ENCODE measurements around the gene JARID2. TPM values are rescaled to one million over a fixed set of nuclear protein-coding genes. Genes with fewer than 3 reads are reported as not detected.

Gene JARID2
- total RNA-seq, 1 experiment from 2014 or later, result 23.6 TPM

DNA sequence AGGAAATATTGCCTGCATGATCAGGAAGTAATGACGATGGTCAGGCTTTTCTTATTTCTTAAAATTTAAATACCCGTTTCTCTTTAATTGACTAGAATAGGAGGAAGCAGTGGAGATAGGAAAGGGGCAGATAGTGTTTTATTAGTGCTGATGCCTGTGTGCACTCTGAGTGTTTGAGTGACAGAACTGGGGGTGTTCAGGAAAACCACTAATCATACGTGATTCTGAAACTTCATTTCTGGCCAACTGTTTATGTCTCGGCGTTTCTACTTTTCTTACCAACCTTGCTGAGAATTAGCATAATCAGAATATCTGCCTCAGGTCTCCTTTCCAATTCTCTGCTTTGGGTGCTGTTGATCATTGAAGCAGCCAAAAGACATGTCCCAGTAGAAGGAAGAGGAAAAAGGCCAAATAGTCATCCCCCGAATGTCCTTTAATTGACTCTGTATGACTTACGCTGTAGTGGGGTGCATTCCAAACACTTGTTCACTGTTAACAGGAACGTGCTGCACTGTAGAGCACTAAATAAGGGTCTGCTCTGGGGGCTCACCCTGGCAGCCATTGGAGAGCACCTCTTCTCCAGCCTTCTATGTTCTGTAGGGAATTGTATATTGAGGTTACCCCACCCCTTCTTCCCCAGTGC, 152.9 kb downstream of the JARID2 start:
- no peak overlapping the region for H2AFZ ChIP-seq (ENCODE audit: low read depth, low read length, poor library complexity, severe bottlenecking)

More for the DNA sequence above, 152.9 kb downstream of the JARID2 start:
- no TSS peak for BruUV-seq (replicated peaks)
- no peak for TF ChIP-seq SIN3A (IDR thresholded peaks at IDR 0.05; ENCODE audit: low read depth)
- no peak for TF ChIP-seq POLR2A (IDR thresholded peaks at IDR 0.05; ENCODE audit: borderline replicate concordance, extremely low read depth, insufficient read depth, insufficient read length)
- TF ChIP-seq, protein P1, sequence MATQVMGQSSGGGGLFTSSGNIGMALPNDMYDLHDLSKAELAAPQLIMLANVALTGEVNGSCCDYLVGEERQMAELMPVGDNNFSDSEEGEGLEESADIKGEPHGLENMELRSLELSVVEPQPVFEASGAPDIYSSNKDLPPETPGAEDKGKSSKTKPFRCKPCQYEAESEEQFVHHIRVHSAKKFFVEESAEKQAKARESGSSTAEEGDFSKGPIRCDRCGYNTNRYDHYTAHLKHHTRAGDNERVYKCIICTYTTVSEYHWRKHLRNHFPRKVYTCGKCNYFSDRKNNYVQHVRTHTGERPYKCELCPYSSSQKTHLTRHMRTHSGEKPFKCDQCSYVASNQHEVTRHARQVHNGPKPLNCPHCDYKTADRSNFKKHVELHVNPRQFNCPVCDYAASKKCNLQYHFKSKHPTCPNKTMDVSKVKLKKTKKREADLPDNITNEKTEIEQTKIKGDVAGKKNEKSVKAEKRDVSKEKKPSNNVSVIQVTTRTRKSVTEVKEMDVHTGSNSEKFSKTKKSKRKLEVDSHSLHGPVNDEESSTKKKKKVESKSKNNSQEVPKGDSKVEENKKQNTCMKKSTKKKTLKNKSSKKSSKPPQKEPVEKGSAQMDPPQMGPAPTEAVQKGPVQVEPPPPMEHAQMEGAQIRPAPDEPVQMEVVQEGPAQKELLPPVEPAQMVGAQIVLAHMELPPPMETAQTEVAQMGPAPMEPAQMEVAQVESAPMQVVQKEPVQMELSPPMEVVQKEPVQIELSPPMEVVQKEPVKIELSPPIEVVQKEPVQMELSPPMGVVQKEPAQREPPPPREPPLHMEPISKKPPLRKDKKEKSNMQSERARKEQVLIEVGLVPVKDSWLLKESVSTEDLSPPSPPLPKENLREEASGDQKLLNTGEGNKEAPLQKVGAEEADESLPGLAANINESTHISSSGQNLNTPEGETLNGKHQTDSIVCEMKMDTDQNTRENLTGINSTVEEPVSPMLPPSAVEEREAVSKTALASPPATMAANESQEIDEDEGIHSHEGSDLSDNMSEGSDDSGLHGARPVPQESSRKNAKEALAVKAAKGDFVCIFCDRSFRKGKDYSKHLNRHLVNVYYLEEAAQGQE (IDR thresholded peaks at IDR 0.05; ENCODE audit: low read depth), result no peak
- TF ChIP-seq FOSL1 (IDR thresholded peaks at IDR 0.05; ENCODE audit: low read depth), result no peak
- no peak for TF ChIP-seq CEBPB (IDR thresholded peaks at IDR 0.05; ENCODE audit: low read depth)
- TF ChIP-seq, protein P2, sequence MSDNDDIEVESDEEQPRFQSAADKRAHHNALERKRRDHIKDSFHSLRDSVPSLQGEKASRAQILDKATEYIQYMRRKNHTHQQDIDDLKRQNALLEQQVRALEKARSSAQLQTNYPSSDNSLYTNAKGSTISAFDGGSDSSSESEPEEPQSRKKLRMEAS (IDR thresholded peaks at IDR 0.05), result no peak
- TF ChIP-seq, protein P3, sequence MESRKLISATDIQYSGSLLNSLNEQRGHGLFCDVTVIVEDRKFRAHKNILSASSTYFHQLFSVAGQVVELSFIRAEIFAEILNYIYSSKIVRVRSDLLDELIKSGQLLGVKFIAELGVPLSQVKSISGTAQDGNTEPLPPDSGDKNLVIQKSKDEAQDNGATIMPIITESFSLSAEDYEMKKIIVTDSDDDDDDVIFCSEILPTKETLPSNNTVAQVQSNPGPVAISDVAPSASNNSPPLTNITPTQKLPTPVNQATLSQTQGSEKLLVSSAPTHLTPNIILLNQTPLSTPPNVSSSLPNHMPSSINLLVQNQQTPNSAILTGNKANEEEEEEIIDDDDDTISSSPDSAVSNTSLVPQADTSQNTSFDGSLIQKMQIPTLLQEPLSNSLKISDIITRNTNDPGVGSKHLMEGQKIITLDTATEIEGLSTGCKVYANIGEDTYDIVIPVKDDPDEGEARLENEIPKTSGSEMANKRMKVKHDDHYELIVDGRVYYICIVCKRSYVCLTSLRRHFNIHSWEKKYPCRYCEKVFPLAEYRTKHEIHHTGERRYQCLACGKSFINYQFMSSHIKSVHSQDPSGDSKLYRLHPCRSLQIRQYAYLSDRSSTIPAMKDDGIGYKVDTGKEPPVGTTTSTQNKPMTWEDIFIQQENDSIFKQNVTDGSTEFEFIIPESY (IDR thresholded peaks at IDR 0.05; ENCODE audit: extremely low read depth, insufficient replicate concordance, low read length), result no peak
- TF ChIP-seq ELF1 (IDR thresholded peaks at IDR 0.05; ENCODE audit: borderline replicate concordance, low read depth), result no peak
- TF ChIP-seq POLR2AphosphoS5 (IDR thresholded peaks at IDR 0.05; ENCODE audit: low read depth, low read length), result no peak
- no peak for TF ChIP-seq SP1 (IDR thresholded peaks at IDR 0.05; ENCODE audit: low read depth)
- TF ChIP-seq SRF (IDR thresholded peaks at IDR 0.05; ENCODE audit: low read depth), result no peak
- TF ChIP-seq RAD21 (IDR thresholded peaks at IDR 0.05; ENCODE audit: low read depth), result no peak
- no peak for TF ChIP-seq EZH2phosphoT487 (IDR thresholded peaks at IDR 0.05; ENCODE audit: borderline replicate concordance)
- TF ChIP-seq JUND (IDR thresholded peaks at IDR 0.05), result no peak
- TF ChIP-seq YY1 (IDR thresholded peaks at IDR 0.05; ENCODE audit: extremely low read depth, insufficient replicate concordance, low read depth, low read length), result no peak
- ChIA-PET POLR2A (no interaction called here), RAD21 (ENCODE audit: low non-redundant PET in 1 of 2, low total read pairs in 2 of 2, uncharacterized antibody in 2 of 2, unreplicated experiment in 2 of 2) (no interaction called here), CTCF (no interaction called here)
- no peaks in the 10 kb centered on the region for H3K9me3 ChIP-seq (ENCODE audit: control insufficient read depth in 1 of 2, insufficient read depth in 1 of 2, low read depth in 1 of 2, low read length in 2 of 2)
- no peak overlapping the region for H3K27ac ChIP-seq (ENCODE audit: low read depth, low read length)
- ATAC-seq, result no peak
- H3K9me2 ChIP-seq (ENCODE audit: insufficient read depth), result no peaks in the 10 kb centered on the region
- H3K4me1 ChIP-seq (ENCODE audit: control insufficient read depth in 1 of 2, insufficient read depth in 2 of 2, low read length in 2 of 2), result peaks cover 15 to 19% of the 10 kb centered on the region in 2 experiments
- peaks cover 58% of the 10 kb centered on the region for H3K79me2 ChIP-seq (ENCODE audit: insufficient read depth, low read length)
- DNase-seq (ENCODE audit: low read depth, low spot score), result no peak
- H3K27me3 ChIP-seq (ENCODE audit: insufficient read depth, low read length), result no peaks in the 10 kb centered on the region
- no peaks in the 10 kb centered on the region for H3K36me3 ChIP-seq (ENCODE audit: control insufficient read depth in 1 of 2, insufficient read depth in 2 of 2, low read length in 2 of 2)
- H3K4me2 ChIP-seq (ENCODE audit: low read length), result no peak overlapping the region
- H3K9ac ChIP-seq (ENCODE audit: low read length), result no peak overlapping the region
- no peak overlapping the region for H3K4me3 ChIP-seq (replicated peaks in 1 of 2; ENCODE audit: low read depth in 1 of 2, low read length in 2 of 2)
- no peaks in the 10 kb centered on the region; the same call in 1 of the 2 replicates for H4K20me1 ChIP-seq (ENCODE audit: insufficient read depth)
- intact Hi-C loops (cut with micrococcal nuclease), result loop anchor here (10.0 kb wide), 1 partner anchor 1184 kb away; no protein-coding TSS in a partner anchor
